NCI-H1048 (cell line): ENCODE results near the gene FAHD2A.
"Not testable (repeated sequence)": the region's sequence is repeated elsewhere in the genome, so short reads cannot be mapped to it uniquely, and the experiment has no call there.

Experiments used
- DNase-seq: peaks from one replicate; lab custom pipeline; 2025; lab: John Stamatoyannopoulos, UW

FAHD2A gene

GRCh38 chr2:95376311-95377215 lies 25.9 kb upstream of the FAHD2A start:
- DNase-seq: no peak

DNA sequence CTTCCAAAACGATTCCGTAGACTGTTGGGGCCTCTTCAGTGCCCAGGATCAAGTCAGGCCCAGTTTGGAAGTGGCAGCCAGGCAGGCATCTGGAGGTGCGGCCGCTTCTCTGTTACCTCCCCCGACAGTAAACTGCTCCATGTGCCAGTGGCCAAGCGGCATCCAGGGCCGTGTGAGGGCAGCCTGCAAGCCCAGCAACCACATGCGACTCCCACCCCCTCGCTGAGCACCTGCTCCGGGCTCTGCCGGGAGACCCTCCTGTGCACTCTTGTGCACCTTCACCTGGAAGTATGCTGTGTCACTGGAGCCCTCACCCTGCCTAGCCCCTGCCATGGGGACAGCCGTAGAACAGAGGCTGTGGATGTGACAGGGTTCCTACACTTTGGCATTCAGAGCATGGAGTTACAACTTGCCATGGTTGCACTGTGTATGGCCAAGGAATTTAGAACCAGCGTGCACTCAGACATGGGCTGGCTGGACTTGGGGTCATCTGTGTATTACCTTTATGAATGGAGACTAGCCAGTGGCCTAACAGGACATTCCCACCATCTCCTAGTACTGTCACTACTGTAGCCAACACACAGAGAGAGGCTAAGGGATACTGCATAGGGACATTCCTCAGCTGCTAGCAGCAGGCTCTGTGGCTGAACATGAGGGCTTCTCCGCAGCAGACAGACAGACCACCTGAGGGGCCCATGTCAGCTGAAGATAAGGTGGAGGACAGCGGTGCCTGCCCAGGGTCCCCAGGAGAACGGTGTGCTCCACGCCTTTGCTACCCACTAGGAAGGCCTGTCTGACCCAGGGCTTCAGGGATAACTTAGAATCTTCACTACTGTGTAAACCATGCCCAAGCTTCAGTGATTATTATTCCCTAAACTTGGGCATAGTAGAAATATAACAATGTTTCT lies 25.0 kb upstream of the FAHD2A start:
- DNase-seq: no peak

DNA sequence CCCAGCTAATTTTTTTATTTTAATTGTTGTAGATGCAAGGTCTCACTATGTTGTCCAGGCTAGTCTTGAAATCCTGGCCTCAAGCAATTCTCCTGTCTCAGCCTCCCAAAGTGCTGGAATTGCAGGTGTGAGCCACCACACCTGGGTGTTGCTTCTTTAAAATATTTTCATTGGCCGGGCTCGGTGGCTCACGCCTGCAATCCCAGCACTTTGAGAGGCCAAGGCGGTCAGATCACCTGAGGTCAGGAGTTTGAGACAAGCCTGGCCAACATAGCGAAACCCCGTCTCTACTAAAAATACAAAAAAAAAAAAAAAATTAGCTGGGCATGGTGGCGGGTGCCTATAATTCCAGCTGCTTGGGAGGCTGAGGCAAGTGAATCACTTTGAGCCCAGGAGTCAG lies 24.2 kb upstream of the FAHD2A start:
- DNase-seq: not testable (repeated sequence)

GRCh38 chr2:95379371-95379831 lies 23.1 kb upstream of the FAHD2A start:
- DNase-seq: no peak

DNA sequence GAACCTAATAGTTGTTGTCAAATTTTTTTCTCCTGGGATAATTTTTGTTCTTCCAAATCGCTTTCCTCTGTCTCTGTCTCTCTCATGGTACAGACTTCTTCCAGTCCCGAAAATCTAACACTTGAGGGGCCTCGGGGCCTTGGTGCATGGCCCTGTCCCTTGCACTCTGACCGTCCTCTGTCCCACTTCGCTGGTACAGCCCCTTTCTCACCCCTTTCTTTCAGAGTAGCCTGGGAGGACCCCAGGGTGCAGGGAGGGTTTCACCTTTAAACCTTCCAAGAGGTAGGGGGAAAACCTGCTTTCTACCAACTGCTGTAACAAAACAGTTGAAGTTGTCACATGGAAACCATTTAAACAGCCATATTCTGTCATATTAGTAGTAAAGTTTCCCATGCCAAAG lies 22.2 kb upstream of the FAHD2A start:
- DNase-seq: no peak

- DNase-seq: no peak
Measured at GRCh38 chr2:95380731-95381130, 21.8 kb upstream of the FAHD2A start.

DNA sequence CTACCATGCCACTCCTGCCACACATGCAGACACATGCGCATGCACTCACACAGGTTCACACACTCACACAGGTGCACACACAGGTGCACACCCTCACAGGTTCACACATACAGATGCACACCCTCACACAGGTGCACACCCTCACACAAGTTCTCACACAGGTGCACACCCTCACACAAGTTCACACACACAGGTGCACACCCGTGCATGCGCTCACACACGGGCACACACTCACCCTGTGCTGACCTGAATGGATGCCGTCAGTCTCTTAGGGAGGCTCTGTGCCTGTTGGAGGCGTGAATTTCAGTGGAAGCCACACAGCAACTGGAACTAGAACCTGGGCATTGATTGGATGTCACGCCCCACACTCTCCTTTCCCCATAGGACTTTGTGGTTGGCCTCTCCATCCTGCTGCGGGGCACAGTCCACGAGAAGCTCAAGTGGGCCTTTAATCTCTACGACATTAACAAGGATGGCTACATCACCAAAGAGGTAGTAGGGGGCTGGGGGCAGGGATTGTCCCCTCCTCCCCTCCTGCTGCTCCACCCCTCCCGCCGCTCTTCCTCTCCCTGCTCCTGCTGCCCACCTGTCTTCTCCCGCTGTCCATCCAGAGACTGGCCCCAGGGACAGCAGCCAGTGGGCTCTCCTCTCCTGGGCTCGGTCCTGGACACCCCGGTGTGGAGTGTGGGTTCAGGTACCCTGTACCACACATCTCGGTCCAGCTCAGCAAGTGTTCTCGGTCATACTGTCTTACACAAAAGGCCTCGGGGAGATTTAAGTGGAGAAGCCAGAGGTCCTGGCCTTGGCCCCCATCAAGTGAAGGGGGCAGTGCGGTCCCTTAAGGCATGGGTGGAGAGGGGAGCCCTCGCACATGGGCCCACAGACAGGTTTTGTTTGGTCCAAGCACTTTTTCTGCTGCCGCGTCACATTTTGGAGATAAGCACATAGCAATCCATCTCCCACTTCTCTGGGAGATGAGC lies 21.0 kb upstream of the FAHD2A start:
- DNase-seq: no peak

GRCh38 chr2:95382192-95382591 lies 20.3 kb upstream of the FAHD2A start:
- no peak for DNase-seq

- no peak for DNase-seq
Measured at GRCh38 chr2:95382686-95383634, 19.5 kb upstream of the FAHD2A start.

DNA sequence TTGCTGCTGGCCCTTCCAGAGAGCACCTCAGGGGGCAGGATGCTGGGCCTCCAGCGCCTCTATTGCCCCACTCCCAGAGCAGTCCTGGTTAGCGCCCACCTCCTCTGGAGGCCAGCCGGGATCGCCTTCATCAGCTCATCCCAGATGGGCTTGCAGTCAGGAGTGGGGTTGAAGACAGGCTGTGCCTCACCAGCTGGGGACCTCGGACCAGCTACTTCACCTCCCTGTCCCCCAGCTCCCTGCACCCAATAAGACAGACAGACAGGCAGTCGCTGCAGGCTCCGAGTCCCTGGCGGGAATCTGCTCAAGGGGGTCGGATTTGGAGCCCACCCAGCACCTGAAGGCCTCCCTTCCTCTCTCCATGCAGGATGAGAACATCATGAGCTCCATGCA lies 18.9 kb upstream of the FAHD2A start:
- DNase-seq: no peak

- DNase-seq: no peak
Measured at GRCh38 chr2:95384854-95385569, 17.5 kb upstream of the FAHD2A start.

- DNase-seq: no peak
Measured at GRCh38 chr2:95385570-95385984, 16.9 kb upstream of the FAHD2A start.

DNA sequence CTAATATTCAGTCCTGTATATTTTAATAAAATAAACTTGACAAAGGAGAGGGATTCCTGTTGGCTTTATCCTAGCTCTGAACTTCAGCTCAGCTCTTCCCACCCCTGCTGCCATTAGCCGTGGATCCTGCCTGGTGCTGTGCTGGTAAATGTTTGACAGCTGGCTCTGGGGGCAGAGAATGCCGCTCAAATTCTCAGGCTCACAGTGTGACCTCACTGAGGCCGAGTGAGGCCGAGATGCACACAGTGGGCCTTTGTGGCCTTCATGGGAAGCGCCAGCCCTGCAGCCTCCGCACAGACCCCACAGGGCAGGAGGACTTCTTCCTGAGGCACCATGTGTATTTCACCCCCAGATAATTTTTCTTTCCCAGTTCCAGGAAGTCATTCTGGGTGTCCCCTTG lies 16.5 kb upstream of the FAHD2A start:
- DNase-seq: no peak

DNA sequence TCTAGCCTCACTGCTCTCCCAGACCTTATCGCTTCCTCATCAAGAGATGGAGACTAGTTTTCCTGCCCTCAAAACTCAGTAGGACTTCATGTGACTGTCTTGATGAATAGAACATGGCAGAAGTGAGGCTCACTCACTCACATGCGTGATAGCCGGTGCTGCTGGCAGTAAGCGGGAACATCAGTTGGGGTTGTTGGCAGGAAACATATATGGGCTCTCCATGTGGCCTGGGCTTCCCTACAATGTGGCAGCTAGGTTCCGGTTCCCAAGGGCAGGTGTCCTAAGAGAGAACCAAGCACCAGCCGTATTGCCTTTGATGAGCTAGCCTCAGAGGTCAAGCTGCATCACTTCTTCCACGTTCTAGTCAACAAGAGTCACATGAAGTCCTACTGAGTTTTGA lies 15.2 kb upstream of the FAHD2A start:
- no peak for DNase-seq

DNA sequence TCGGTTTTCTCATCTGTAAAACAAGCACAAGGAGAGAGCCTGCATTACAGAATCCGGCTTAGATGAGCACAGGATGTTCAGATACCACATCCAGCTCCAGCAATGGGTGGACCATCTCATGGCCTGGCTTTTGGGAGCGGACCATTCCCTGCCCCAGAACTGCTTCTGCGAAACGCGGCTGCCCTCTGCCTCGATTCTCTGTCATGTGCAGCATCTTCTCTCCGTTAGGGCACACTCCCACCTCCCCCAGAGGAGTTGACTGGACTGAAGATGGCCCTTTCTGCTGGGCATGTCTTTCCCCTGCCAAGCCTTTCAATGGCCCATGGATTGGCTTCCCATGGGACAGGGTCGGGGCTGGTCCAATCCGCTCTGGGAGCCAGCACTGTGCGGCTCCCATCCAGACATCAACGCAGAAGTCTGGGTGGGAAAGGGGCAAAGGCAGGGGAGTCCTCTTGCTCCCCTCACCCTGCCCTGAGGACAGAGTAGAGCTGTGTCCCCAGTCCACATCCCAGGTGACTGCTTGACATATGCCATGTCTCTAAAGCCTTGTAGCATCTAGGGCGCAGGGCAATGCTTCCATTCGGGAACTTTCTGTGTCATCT lies 14.3 kb upstream of the FAHD2A start:
- DNase-seq: no peak

GRCh38 chr2:95388856-95389244 lies 13.7 kb upstream of the FAHD2A start:
- no peak for DNase-seq

DNA sequence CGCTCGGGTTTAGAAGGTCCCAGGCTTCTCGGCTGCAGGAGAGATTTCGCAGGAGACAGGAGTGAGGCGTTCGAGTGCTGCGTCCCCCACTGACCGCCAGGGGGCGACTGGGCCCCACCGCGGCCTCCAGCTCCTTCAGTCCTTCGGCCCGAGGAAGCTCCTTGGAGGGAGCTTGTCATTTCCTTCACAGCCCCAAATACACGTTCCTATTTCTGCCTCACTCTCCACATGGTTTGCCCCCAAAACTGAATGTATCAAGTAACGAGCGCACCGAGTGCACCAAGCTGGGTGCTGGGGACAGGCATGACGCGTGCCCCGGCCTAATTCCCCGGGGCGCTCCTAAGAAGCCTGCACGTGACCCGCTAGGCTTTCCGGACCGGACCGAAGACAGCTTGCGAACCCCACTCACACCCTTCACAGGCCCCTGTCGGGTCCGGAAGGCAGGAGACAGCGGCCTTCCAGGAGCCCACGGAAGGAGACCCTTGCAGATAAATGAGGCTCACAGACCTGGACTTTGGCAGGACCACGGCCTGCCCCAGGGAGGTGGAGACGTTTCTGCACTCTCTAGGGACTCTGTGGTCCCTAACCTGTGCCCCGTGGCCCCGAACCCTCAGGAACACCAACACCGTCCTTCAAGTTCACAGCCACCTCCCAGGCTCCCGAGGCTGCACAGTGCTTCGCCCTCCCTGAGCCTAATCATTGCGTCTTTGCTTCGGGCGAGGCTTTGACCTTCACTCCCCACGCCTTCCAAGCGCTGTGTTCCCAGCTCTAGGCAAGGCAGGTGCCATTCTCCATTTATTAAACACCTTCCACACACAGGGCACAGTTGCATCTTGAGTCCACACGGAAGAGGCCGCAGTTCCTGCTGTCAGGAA lies 13.0 kb upstream of the FAHD2A start:
- DNase-seq: no peak

DNA sequence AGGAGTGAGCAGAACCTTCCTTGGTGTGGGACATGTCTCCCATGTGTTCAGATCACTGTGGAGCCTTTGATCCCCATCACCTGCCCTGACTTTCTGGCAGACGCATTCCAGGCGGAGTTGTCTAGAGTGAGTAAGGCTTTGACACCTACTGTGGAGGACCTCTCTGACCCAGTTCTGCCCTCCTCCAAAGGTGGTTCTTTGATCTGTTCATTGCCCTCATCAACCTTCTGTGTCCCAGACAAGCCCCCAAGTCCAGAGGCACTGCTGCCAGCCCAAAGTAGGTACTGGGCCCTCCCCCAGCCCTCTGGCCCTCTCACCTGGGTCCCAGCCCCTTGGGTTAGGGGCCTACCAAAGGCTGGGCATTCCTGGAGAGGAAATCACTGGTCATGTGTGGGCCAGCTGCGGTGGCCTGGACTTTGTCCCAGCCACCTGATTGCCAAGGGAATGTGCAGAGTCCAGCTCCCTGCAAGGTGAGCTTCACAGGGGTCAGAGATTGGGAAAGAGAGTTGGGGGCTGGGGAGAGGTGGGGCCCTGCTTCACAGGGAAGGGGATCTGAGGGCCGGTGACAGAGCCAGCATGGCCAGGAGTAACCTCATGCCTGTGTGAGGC lies 12.1 kb upstream of the FAHD2A start:
- DNase-seq: no peak
